Inflammatory macrophage treated with lipopolysaccharide for 4 hours (primary cell): ENCODE data around the gene SH3PXD2A.

Experiments
- DNase-seq: peaks from one replicate; pipeline ENCODE4 v3.0.0-alpha.2; 2020

SH3PXD2A gene, protein sequence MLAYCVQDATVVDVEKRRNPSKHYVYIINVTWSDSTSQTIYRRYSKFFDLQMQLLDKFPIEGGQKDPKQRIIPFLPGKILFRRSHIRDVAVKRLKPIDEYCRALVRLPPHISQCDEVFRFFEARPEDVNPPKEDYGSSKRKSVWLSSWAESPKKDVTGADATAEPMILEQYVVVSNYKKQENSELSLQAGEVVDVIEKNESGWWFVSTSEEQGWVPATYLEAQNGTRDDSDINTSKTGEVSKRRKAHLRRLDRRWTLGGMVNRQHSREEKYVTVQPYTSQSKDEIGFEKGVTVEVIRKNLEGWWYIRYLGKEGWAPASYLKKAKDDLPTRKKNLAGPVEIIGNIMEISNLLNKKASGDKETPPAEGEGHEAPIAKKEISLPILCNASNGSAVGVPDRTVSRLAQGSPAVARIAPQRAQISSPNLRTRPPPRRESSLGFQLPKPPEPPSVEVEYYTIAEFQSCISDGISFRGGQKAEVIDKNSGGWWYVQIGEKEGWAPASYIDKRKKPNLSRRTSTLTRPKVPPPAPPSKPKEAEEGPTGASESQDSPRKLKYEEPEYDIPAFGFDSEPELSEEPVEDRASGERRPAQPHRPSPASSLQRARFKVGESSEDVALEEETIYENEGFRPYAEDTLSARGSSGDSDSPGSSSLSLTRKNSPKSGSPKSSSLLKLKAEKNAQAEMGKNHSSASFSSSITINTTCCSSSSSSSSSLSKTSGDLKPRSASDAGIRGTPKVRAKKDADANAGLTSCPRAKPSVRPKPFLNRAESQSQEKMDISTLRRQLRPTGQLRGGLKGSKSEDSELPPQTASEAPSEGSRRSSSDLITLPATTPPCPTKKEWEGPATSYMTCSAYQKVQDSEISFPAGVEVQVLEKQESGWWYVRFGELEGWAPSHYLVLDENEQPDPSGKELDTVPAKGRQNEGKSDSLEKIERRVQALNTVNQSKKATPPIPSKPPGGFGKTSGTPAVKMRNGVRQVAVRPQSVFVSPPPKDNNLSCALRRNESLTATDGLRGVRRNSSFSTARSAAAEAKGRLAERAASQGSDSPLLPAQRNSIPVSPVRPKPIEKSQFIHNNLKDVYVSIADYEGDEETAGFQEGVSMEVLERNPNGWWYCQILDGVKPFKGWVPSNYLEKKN

DNA sequence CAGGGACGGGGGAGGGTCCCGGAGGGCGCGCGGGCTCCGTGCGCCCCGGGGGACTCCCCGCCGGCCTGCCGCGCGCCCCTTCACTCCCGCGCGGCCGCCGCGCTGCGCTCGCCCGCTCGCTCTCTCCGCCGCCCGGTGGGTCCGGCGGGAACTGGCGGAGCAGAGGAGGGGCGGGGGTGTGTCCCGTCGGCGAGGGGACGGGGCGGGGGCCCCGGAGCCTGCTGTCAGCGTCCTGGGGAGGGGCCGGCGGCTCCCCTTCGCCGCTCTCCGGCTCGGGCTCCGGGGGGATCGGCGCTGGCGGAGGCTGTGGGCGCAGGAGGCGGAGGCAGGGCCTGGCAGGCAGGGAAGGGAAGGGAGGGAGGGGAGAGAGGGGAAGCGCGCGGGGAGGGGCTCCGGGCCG lies at the start of gene SH3PXD2A:
TSS of gene SH3PXD2A (minus strand) at position 153 of the 400 bp plus-strand sequence. CDS start 310 bp downstream, outside the sequence.
- no peak for DNase-seq

DNA sequence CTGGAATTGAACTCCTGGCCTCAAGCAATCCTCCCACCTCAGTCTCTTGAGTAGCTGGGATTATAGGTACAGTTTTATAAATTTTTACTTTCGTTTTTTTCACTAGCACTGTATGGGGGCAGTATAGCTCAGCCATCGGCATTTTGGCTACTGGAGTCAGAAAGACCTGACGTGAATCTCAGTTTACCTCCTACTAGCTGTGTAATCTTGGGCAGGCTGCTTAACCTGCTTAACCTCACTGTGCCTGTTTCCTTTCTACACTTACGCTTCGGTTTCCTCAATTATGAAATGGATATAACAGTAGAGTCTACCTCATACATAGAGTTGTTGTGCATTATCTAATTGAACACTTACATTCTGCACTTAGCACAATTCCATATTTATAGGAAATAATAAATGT lies 45.9 kb upstream of the SH3PXD2A start:
- no peak for DNase-seq

DNA sequence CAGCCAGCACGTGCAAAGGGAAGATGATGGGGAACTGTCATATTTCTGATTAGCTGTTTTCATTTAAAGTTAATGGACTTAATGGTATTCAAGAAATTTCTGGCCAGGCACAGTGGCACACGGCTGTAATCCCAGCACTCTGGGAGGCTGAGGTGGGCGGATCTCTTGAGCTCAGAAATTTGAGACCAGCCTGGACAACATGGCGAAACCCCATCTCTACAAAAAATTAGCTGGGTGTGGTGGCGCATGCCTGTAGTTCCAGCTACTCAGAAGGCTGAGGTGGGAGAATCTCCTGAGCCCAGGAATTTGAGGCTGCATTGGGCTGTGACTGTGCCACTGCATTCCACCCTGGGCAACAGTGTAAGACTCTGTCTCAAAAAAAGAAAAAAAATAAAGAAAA lies 43.9 kb upstream of the SH3PXD2A start:
- DNase-seq = no peak

DNA sequence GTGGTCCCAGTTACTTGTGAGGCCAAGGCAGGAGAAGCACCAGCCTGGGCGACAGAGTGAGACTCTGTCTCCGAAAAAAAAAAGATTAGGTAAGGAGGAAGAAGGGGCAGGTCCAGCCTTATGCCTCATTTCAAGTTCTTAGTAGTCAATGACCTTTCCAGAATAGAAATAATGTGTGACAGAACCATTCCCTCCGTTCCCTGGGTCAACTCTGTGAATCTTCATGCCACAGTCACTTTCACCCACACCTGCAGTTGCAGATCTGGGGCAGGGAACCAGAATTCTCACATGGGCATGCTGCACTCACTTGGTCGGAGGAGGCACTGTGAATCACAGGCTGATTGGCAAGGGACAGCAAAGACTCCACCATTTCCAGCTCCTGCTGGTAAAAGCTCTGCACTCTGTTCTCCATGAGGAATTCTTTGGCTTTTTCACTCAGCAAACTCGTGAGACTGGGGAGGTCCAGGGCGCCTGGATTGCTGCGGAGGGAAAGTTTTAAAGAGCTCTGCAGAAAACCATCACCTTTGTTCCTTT lies 41.9 kb upstream of the SH3PXD2A start:
- no peak for DNase-seq

DNA sequence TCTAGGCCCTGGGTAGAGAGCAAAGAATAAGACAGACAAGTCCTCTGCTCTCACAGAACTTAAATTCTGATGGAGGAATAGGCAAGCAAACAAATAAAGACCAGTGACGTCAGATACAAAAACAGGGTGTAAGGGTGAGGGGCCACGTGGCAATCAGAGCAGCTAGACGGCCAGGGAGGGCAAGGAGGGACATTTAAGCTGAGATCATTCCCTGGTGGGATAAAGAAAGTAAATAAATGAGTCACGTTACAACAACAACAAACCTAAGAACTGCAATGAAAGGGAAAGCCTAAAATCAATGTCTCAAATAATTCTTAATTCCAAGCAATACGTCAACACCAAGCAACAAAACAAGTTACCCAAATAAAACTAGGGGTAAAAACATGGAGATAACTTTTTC lies 40.8 kb upstream of the SH3PXD2A start:
- DNase-seq = no peak

DNA sequence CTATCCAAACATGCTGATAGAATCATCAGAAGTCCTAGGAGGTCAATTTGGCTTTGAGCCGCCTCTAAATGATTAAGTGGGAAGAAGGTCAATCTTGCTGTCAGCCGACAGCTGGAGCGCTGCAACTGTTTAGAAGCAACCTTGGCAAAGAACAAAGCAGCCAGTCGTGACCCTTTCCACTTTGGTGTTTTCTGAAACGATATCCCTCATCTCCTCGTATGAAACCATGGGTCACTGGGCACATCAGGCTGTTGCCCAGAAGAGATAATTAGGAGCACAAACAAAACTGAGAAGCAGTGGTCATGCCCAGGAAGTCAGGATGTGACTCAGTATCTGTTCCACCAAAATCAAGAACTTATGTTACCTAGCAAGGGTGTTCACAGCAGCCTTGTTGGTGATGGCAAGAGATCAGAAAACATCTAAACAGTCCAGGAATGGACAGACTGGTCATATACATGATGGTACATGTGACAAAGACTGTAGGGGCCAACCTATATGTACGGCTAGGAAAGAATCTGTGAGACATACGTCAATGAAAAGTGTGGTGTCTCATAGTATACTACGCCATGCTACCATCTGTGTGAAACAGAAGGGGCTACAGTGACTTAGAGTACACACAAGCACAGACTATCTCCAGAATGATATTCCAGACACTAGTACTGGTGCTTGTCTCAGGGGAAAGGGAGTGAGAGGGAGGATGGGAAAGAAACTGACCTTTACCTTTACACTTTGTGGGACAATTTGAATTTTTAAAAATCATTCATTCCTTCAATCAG lies 40.2 kb upstream of the SH3PXD2A start:
- DNase-seq = no peak

DNA sequence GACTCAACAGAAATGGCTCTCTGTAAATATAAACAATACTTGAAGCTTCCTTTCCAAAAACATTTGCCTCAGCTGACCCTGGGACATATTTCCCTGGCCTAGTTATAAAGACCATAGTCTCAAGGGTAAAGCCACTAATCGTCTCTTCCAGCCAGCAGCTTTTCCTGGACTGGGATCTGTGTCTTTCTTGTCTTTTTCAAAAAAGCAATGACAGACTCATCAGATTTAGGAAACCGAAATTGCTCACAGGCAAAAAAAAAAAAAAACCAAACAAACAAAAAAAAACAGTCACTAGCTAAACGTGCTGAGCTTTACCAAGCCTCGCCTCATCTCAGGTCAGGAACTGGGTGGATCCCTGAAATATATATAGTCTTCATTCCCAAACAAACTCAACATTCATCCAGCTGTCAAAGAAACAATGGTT lies 39.1 kb upstream of the SH3PXD2A start:
- DNase-seq = no peak

DNA sequence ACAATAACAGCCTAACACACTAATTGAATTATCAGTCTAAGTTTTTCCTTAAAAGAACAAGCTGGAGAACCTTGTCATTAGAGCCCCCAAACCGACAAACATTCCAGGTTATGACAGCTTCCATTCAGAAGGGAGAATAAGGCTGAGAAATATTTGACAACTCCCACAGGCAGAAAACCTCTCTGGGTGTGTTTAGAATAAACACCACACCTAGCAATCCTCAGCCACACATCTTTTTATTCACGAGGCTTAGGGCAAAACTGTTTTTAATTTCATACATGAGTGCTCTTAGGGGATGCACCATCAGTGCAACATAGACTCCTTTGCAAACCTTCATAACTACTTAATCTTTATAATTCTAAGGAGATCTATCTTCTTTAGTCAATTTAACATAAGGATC lies 38.4 kb upstream of the SH3PXD2A start:
- no peak for DNase-seq

DNA sequence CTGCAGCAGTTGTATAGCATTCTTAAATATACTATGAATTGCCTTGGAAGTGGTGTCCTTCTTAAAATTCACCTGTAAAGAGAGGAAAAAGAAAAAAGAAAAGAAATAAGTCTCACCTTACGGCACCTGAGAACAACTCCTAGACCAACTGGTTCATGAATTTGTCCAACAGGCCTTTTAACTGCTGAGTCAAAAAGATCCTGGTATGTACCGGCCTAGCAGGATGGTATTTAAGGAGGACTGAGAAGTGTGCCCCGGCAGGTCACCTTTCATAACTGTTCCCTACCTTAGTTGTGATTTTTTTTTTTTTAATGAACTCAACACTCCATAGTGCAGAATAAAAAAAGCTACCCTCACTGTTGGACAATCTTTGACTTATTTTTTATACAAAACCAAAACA lies 36.8 kb upstream of the SH3PXD2A start:
- no peak for DNase-seq

DNA sequence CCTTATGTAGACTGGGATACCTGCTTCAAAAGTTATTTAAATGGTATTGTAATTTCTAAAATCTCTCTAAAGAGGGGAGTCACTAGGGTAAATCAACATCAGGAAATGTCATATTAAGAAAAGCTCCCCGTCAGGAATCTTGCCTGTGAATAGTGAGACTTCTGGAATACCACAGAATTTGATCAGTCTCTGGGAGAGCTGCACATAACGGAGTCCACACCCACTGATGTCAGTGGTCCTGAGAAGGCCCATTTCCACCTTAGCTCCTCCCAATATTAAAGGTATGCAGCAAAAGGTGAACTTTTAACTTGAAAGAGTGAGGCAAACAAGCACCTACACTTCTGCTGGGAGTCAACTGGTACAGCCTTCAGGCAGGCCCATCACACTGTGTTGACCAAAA lies 35.3 kb upstream of the SH3PXD2A start:
- no peak for DNase-seq

DNA sequence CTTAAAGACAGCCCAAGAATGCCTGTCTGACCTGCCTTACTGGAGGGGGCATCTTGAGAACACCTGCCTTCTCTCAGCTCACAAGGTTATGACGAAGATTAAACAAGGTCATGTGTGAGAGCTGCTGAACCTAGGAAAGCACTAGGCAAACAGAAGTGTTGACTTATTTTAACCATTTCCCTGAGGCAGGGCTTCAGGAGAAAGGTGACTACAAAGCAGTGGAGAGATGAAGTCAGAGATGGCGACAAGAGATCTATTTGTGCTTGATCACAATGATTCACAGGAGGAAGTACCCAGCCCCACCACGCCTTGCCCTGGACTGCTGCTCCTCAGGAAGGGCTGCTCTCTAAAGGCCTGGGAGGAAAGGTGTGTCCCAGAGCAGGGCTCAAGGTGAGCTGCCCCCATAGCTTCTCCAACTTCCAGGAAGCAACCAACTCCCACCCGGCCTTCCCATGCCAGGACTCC lies 34.9 kb upstream of the SH3PXD2A start:
- DNase-seq = peak; percentile 59

DNA sequence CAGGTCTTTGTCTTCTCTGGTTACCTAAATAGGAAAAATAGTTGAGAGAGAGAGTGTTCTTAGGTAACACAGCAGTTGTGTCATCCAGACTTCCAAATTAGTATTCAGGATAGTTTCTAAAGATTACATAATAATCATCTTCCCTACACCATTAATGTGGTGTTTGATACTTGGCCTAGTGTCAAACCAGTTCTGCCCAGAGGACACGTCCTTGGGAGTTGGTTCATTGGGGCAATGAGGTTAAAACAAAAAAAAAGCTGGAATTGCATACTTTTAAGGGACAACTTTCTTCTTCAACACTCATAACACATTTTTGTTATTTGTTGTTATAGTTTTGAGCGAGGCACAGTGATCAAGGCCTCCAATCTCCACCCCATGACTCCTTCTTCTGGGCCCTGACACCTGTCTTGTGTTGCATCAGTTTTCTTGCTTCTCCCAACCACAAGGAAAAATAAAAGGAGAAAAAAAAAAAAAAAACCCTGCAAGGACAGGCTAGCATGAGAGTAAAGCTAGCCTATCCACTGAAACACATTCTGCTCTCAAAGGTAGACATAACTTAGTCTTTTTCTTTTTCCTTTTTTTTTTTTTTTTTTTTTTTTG lies 33.8 kb upstream of the SH3PXD2A start:
- no peak for DNase-seq

DNA sequence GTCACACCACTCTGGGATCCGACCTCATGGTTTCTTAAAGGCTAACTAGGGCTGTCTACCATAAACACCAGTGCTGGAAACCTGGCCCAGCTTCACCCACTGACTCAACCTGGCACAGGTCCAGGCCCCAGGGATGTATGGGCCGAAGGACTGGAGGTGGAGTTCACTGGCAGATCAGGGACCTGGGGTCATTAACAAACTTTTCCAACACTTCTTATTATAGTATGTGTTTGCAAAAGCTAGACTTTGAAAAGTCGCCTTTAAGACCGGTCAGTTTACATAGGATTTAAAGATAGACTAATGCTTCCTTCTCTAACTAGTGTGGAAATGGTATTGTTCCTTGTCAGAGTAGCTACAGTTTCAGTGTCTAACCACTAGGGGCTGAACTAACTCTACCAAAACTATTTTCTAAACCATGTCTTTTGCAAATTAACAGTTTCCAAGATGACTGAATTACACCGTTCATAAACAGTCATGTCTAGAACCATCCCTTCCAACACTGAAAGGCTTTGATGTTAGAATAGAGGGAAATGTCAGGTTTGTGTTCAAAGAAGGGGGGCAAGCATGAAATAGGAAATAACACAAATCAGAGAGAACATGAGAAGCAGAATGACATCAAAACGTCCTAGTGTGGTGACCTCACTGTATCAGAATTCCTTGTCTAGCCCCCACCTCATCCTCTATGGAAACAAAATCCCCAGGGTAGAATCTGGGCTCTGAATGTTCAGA lies 32.9 kb upstream of the SH3PXD2A start:
- DNase-seq = peak; percentile 55

DNA sequence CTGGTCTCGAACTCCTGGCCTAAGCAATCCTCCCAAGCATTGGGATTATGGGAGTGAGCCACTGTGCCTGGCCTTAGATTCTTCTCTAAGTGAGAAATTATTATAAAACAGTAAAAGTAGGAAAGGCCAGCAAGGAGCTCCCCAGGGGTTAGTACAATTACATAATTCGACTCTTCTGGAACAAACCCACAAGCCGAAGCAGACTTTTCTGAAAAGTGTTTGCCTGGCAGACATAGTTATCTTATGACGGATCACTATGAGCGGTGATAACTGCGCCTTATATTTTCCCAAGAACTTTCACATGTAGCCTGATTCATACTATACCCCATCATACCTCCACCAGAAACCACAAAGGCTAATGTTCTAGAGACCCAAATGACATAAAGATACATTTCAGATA lies 30.2 kb upstream of the SH3PXD2A start:
- no peak for DNase-seq

DNA sequence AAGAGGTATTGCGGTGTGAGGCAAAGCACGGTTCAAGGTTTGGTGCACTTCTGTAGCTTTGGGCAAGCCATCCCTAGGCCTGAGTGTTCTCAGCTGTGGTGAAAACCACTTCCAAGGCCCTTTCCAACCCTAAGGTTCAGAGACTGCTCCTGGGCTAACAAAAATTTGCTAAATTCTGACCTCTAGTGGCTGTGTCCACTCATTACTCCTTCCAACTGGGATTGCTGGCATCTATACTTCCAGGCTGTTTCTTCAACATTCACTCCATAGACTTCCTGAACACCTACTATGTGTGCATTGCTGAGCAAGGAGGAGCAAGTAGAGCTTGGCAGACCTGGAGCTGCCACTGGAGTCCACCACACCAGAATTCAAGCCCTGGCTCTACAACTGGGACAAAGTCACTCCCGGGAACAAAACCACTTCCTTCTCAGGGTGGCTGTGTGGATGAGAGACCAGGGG lies 29.3 kb upstream of the SH3PXD2A start:
- DNase-seq = peak; percentile 50

DNA sequence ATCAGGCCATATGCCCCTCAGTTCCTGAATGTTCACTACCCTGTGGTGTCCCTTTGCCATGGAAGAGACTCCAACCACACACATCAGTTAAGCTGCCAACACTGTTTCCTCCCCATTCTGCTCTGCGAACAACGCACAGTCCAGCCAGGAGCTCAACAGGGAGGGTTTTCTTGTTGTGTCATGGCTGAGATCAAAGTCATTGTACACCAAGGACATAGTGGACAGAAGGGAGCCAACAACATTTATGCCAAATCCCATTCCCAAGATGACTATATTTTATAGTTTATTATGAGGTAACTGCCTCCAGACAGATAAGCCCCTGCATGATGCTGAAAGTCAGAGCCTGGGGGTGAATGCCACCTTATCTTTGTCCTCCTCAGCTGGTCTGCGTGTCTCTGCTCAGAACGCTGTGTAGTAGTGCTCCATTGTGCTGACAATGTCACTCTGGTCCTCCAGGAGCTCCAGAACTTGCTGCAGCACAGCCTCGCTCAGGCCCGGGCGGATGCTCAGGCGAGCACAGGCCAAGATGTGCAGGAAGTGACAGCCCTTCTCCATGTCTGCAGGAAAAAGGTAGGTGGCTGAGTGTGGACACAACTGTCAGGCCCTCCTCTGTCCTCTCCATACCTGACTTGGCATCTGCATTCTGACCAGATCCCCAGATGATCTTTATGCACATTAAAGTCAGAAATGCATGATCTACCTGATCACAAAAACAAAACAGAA lies 27.1 kb upstream of the SH3PXD2A start:
- DNase-seq = no peak

DNA sequence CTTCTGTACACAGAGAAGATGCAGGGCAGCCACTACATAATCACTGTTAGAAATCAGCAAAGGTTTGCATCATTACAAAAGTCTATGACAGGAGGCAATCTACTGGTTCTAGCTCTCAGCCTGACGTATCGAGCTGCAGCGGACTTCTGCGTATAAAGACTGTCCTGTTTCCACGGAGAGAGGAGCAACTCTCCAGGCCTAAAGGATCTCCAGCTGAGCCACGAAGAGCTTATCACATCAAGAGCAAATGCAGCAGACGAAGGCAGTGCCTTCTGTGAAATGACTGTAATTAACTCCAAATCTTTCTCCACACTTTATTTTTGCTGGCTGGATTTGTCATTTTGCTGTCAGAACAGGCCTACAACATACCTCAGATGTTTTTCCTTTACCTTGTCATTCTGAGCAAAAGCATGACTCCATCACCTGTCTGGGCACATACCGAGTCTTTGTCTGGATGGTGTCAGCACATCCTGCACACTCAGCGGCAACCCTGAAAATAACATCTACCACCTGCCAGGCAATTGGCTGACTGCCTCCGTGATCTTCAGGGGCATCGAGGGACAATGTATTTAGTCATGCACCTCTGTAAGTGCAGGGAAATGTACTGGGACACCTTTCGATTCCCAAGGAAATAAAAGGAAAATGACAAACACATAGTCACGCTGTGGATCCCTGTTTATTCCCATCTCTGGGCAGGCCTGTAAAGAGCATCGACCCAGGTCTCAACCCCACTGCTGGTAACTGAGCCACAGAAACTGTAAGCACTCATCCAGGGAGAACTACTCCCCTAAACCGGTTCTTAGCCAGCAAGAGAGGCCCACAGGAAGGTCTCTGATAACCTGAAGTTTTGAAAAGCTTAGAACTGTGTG lies 26.3 kb upstream of the SH3PXD2A start:
- DNase-seq = no peak

DNA sequence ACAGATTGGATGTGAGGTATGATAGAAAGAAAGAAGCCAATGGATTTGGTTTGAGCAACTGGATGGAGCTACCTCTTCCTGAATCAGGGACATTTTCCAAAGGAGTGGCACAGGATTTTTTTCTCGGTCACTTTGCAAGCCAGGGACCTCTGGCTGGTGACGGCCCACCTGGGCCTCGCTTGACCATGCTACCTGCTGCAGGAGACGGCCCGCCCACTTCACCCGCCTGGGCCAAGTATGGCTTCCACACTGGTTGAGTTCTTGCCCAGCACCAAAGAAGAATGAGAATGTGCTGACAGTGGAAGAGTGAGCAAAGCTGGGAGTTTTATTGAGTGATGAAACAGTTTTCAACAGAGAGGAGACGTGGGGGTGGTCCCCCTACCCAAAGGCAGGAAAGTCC lies 24.5 kb upstream of the SH3PXD2A start:
- no peak for DNase-seq

DNA sequence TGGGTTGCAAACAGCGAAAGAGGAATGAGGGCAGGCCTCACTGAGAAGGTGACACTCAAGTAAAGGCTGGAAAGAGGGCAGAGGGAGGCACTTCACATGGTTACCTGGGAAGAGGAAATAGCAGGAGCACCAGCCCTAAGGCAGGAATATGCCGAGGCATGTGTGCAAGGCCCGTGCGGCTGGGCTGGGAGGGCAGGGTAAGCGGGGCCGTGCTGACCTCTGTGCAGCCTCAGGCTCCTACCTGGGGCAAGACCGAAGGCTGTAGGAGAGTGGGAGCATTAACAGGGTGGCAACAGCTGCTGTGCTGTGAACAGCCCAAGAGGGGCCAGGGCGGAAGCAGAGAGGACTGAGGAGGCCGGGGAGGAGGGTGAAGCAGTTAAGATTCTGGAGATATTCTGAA lies 24.0 kb upstream of the SH3PXD2A start:
- DNase-seq = no peak
